Ishikawa (cell line): ENCODE data around the gene SEC14L2.

Source experiments
- CEBPB ChIP-seq: IDR thresholded peaks from 2 replicates; pipeline ENCODE4 v1.6.1; 2012
- CREB1 ChIP-seq: IDR thresholded peaks from 2 replicates; pipeline ENCODE4 v1.6.1; 2012; ENCODE audit warnings: low read depth
- EGR1 ChIP-seq: IDR thresholded peaks from 2 replicates; pipeline ENCODE4 v1.6.1; 2012
- EP300 ChIP-seq: IDR thresholded peaks from 2 replicates; pipeline ENCODE4 v1.6.1; 2012; ENCODE audit warnings: borderline replicate concordance
- FOXM1 ChIP-seq: IDR thresholded peaks from 2 replicates; pipeline ENCODE4 v1.6.1; 2012; ENCODE audit warnings: low read depth, borderline replicate concordance
- MAX ChIP-seq: IDR thresholded peaks from 2 replicates; pipeline ENCODE4 v1.6.1; 2012
- NFIC ChIP-seq: IDR thresholded peaks from 2 replicates; pipeline ENCODE4 v1.6.1; 2012
- RAD21 ChIP-seq: IDR thresholded peaks from 2 replicates; pipeline ENCODE4 v1.6.1; 2012; ENCODE audit warnings: low read depth
- REST ChIP-seq: IDR thresholded peaks from 2 replicates; pipeline ENCODE4 v1.6.1; 2012; ENCODE audit warnings: low read depth, mild to moderate bottlenecking
- TAF1 ChIP-seq: IDR thresholded peaks from 2 replicates; pipeline ENCODE4 v1.6.1; 2012; ENCODE audit warnings: low read depth, mild to moderate bottlenecking
- TCF12 ChIP-seq: IDR thresholded peaks from 2 replicates; pipeline ENCODE4 v1.6.1; 2012; ENCODE audit warnings: low read depth
- TEAD4 ChIP-seq: IDR thresholded peaks from 2 replicates; pipeline ENCODE4 v1.6.1; 2012
- USF1 ChIP-seq: IDR thresholded peaks from 2 replicates; pipeline ENCODE4 v1.6.1; 2012
- YY1 ChIP-seq: IDR thresholded peaks from 2 replicates; pipeline ENCODE4 v1.6.1; 2012; ENCODE audit warnings: low read depth
- ZBTB7A ChIP-seq: IDR thresholded peaks from 2 replicates; pipeline ENCODE4 v1.6.1; 2012; ENCODE audit warnings: low read depth

The SEC14L2 gene

GRCh38 chr22:30375312-30375849, 21.4 kb upstream of the SEC14L2 start:
- TF ChIP-seq MAX (no peak), REST (no peak), YY1 (no peak), EGR1 (no peak), CEBPB (no peak), TCF12 (no peak), CREB1 (no peak), EP300 (no peak), FOXM1 (no peak), RAD21 (no peak), TEAD4 (no peak), USF1 (no peak), TAF1 (no peak), NFIC (no peak), ZBTB7A (no peak)

- no peak for TF ChIP-seq TEAD4
- no peak for TF ChIP-seq CREB1
Measured at GRCh38 chr22:30380011-30380410, 16.8 kb upstream of the SEC14L2 start.

GRCh38 chr22:30381264-30381663, 15.6 kb upstream of the SEC14L2 start:
- no peak for TF ChIP-seq YY1
- no peak for TF ChIP-seq REST
- no peak for TF ChIP-seq NFIC

GRCh38 chr22:30382340-30382739, 14.5 kb upstream of the SEC14L2 start:
- TF ChIP-seq ZBTB7A (no peak), CREB1 (no peak), TAF1 (no peak), TEAD4 (no peak), RAD21 (no peak), TCF12 (no peak), MAX (no peak), EP300 (no peak), NFIC (no peak), EGR1 (no peak), CEBPB (no peak), FOXM1 (no peak), YY1 (no peak), USF1 (no peak), REST (no peak)

GRCh38 chr22:30383061-30383460, 13.8 kb upstream of the SEC14L2 start:
- no peak for TF ChIP-seq RAD21
- no peak for TF ChIP-seq NFIC
- TF ChIP-seq USF1, result no peak
- no peak for TF ChIP-seq TAF1
- TF ChIP-seq REST, result no peak
